Smooth muscle cell (in vitro differentiated cells): ENCODE measurements around the gene MATN4. TPM values are rescaled to one million over a fixed set of nuclear protein-coding genes. Genes with fewer than 3 reads are reported as not detected.

Experiments
- DNase-seq: peaks from one replicate; lab custom pipeline; 2025; ENCODE audit not compliant: unreplicated experiment; lab: John Stamatoyannopoulos, UW
- H2AFZ ChIP-seq: fragments of 200-600 bp; sonication (generic); 2 replicates; pipeline ENCODE4 v1.6.0; 2016; ENCODE audit warnings: antibody characterized with exemption, low read depth, mild to moderate bottlenecking
- H3F3A ChIP-seq: fragments of 200-600 bp; sonication (generic); 2 replicates; pipeline ENCODE4 v1.6.0; 2017; ENCODE audit warnings: antibody characterized with exemption, low read depth
- H3K27ac ChIP-seq: fragments of 200-600 bp; sonication (generic); 2 replicates; pipeline ENCODE4 v1.5.1; 2016; ENCODE audit warnings: low read depth, mild to moderate bottlenecking
- H3K27me3 ChIP-seq: fragments of 200-600 bp; sonication (generic); 2 replicates; pipeline ENCODE4 v1.6.1; 2016; ENCODE audit warnings: low read depth, mild to moderate bottlenecking
- H3K36me3 ChIP-seq: fragments of 200-600 bp; sonication (generic); 2 replicates; pipeline ENCODE4 v1.5.1; 2016; ENCODE audit warnings: low read depth
- H3K4me1 ChIP-seq: fragments of 200-600 bp; sonication (generic); 2 replicates; pipeline ENCODE4 v1.5.1; 2016; ENCODE audit warnings: low read depth
- H3K4me2 ChIP-seq: fragments of 200-600 bp; sonication (generic); 2 replicates; pipeline ENCODE4 v1.6.0; 2016; ENCODE audit warnings: mild to moderate bottlenecking
- H3K4me3 ChIP-seq: fragments of 200-600 bp; sonication (generic); 2 replicates; pipeline ENCODE4 v1.5.1; 2016; ENCODE audit warnings: mild to moderate bottlenecking
- H3K79me2 ChIP-seq: fragments of 200-600 bp; sonication (generic); 2 replicates; pipeline ENCODE4 v1.6.0; 2016; ENCODE audit warnings: low read depth, mild to moderate bottlenecking
- H3K9ac ChIP-seq: fragments of 200-600 bp; sonication (generic); 2 replicates; pipeline ENCODE4 v1.6.0; 2016; ENCODE audit warnings: low read depth
- H3K9me3 ChIP-seq: fragments of 200-600 bp; sonication (generic); replicated peaks from 2 replicates; pipeline ENCODE4 v1.5.1; 2016; ENCODE audit warnings: low read depth
- H4K20me1 ChIP-seq: fragments of 200-600 bp; sonication (generic); 2 replicates; pipeline ENCODE4 v1.6.0; 2016; ENCODE audit warnings: low read depth
- WGBS: methylation state at CpG from one replicate; pipeline ENCODE4 v1.1.7; 2016; ENCODE audit warnings: low lambda C conversion rate; 5-methylcytosine and 5-hydroxymethylcytosine counted together
- polyA plus RNA-seq: library from polyadenylated mRNA; unstranded; fragments of >200 nt; fragmentation: Nextera tagmentation; extraction: Ambion mirVana; gene quantifications from 2 replicates; pipeline ENCODE4 v1.2.1, GENCODE V29; 2016
- total RNA-seq: library from RNA; depleted of rRNA; stranded (reverse); fragments of >200 nt; gene quantifications from 2 replicates; pipeline ENCODE4 v1.2.3, GENCODE V29; 2014
- TF ChIP-seq, protein P1 (sequence below): fragments of 200-600 bp; sonication (generic); IDR thresholded peaks from 2 replicates; pipeline ENCODE4 v1.5.1; 2017; ENCODE audit warnings: borderline replicate concordance, mild to moderate bottlenecking, antibody characterized with exemption; ENCODE audit not compliant: insufficient read depth, poor library complexity, severe bottlenecking

MATN4 gene
- total and polyA plus RNA-seq, 2 experiments from 2014 or later = not detected

DNA sequence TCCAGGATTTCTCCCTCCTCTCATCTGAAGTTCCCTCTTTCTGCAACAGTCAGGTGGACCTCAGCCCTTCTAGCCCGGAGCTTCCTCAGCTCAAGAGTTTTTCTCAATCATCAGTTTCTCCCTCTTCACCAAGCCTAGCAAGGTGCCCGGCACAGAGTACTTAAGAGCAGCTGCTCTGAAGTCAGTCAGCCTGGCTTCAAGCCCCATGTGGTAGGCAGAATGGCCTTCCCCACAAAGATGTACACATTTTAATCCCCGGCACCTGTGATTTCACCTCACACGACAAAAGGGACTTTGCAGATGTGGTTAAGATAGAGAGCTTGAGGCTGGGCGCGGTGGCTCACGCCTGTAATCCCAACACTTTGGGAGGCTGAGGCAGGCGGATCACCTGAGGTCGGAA, 16.6 kb downstream of the MATN4 start:
- DNase-seq = no peak
- Histone ChIP-seq H3K27ac (no peak overlapping the region), H3K4me1 (no peaks in the 10 kb centered on the region), H2AFZ (no peak overlapping the region), H3K9me3 (no peaks in the 10 kb centered on the region), H4K20me1 (no peaks in the 10 kb centered on the region), H3K27me3 (peaks cover 2% of the 10 kb centered on the region), H3F3A (peaks cover 3% of the 10 kb centered on the region), H3K36me3 (no peaks in the 10 kb centered on the region), H3K79me2 (no peaks in the 10 kb centered on the region), H3K9ac (no peak overlapping the region), H3K4me2 (no peak overlapping the region), H3K4me3 (no peak overlapping the region)
- WGBS = 94% methylated on average over 9 of the region's 9 CpGs
- TF ChIP-seq, protein P1, sequence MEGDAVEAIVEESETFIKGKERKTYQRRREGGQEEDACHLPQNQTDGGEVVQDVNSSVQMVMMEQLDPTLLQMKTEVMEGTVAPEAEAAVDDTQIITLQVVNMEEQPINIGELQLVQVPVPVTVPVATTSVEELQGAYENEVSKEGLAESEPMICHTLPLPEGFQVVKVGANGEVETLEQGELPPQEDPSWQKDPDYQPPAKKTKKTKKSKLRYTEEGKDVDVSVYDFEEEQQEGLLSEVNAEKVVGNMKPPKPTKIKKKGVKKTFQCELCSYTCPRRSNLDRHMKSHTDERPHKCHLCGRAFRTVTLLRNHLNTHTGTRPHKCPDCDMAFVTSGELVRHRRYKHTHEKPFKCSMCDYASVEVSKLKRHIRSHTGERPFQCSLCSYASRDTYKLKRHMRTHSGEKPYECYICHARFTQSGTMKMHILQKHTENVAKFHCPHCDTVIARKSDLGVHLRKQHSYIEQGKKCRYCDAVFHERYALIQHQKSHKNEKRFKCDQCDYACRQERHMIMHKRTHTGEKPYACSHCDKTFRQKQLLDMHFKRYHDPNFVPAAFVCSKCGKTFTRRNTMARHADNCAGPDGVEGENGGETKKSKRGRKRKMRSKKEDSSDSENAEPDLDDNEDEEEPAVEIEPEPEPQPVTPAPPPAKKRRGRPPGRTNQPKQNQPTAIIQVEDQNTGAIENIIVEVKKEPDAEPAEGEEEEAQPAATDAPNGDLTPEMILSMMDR = no peak

DNA sequence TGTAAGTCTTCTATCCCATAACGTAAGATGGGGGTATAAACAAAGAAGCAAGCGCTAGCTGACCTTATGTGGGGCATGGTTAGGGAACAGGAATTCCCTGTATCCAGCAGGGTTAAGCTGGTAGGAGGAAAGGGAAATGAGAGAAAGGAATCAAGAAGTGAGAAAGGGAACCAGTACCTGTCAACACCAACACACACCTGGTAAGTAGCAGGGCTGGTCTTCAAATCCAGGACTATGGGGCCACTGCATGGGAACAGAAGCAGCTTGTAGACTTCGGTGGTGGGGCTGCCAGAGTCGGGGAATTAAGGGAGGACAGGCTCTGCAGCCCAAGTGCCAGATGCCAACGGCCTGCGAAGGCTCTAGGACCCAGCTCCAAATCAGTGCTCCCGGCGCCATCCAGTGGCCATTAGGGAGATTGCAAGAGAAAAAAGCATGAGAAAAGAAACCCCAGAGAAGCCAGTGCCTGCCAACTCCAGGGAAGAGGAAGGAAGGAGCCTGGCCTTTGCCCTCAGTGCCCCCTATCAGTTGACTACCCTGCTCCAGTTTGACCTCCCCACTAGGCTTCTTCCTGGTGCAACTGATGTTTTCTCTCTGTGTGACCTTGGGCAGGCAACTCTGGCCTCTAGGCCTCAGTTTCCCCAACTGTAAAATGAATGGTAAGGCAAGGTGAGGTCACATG, 17.3 kb downstream of the MATN4 start:
- H3F3A ChIP-seq = peaks cover 3% of the 10 kb centered on the region
- peak; percentile 39 for DNase-seq
- no peaks in the 10 kb centered on the region for H3K36me3 ChIP-seq
- H3K27me3 ChIP-seq = peaks cover 2% of the 10 kb centered on the region
- H3K4me2 ChIP-seq = no peak overlapping the region
- no peaks in the 10 kb centered on the region for H4K20me1 ChIP-seq
- no peaks in the 10 kb centered on the region for H3K4me1 ChIP-seq
- 22% methylated on average over 8 of the region's 8 CpGs for WGBS
- H3K9me3 ChIP-seq = no peaks in the 10 kb centered on the region
- H3K9ac ChIP-seq = no peak overlapping the region
- H3K4me3 ChIP-seq = no peak overlapping the region
- no peaks in the 10 kb centered on the region for H3K79me2 ChIP-seq
- TF ChIP-seq, protein P1 = peak; percentile 78
- peak overlapping the region; percentile 1 for H2AFZ ChIP-seq
- no peak overlapping the region for H3K27ac ChIP-seq

DNA sequence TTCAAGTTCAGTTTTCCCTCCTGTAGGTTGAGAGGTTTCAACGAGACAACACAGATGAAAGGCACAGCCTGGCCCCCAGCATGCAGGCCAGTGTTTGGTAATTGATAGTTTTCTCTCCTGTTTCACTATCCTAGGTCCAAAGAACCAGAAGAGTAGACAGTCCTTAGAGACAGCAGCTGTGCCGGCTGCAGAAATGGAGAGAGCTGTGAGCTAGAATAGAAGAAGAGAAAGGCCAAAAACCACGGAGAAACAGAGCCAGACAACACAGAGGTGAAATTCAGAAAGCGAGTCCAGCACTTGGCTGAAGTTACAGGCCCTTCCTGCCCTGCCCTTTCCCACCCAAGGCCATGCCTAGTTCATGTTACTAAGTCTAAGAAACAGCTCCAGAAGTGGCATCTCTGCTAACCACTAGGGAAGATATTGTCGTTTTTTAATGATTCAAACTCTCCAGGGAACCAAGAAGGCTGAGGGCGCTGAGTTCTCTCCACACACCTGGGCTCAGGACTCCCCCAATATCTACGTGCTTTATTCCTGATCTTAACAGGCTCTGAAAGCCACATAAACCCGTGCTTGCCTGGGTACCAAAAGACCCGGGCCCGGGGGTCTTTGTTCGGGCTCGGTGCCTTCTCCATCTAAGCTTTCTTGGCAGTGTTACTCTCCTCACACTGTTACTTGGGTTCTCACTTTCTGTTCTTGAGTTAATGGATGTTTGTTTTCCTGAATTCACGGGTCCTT, 18.0 kb downstream of the MATN4 start:
- no peak for DNase-seq
- peaks cover 3% of the 10 kb centered on the region for H3F3A ChIP-seq
- 84% methylated on average over 13 of the region's 13 CpGs for WGBS
- no peak overlapping the region for H3K4me3 ChIP-seq
- H3K9ac ChIP-seq = no peak overlapping the region
- H3K9me3 ChIP-seq = no peaks in the 10 kb centered on the region
- no peaks in the 10 kb centered on the region for H3K36me3 ChIP-seq
- H3K27ac ChIP-seq = no peak overlapping the region
- H2AFZ ChIP-seq = peak overlapping the region; percentile 1
- TF ChIP-seq, protein P1 = no peak
- H3K4me2 ChIP-seq = no peak overlapping the region
- no peaks in the 10 kb centered on the region for H3K4me1 ChIP-seq
- no peaks in the 10 kb centered on the region for H4K20me1 ChIP-seq
- H3K27me3 ChIP-seq = peaks cover 2% of the 10 kb centered on the region
- no peaks in the 10 kb centered on the region for H3K79me2 ChIP-seq

DNA sequence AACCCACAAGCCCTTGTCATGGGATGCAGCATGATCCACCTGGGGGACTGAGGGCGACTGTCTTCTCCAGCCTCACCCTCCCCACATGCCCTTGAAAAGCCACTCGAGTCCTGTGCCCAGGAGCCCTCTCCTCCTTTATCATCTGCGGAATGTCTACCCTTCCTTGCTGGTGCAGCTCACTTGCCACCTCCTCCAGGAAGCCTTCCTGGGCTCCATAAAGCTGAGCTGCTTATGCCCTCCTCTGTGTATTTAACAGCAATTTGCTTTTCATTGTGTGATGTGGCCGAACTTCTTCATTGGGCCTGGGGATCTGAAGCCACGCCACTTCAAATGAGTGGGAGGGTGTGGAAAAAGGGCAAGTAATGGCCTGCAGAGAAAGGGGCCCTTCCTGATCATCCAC, 19.2 kb downstream of the MATN4 start:
- DNase-seq = no peak
- Histone ChIP-seq H3K9ac (no peak overlapping the region), H3K9me3 (no peaks in the 10 kb centered on the region), H3K79me2 (no peaks in the 10 kb centered on the region), H3F3A (peaks cover 3% of the 10 kb centered on the region), H3K4me1 (no peaks in the 10 kb centered on the region), H2AFZ (no peak overlapping the region), H3K36me3 (no peaks in the 10 kb centered on the region), H3K27me3 (peaks cover 2% of the 10 kb centered on the region), H3K4me2 (no peak overlapping the region), H4K20me1 (no peaks in the 10 kb centered on the region), H3K4me3 (no peak overlapping the region), H3K27ac (no peak overlapping the region)
- TF ChIP-seq, protein P1 = no peak
- 89% methylated on average over 5 of the region's 5 CpGs for WGBS
